A172 (cell line): Measurements from ENCODE around the gene CNOT4. TPM values are rescaled to one million over a fixed set of nuclear protein-coding genes. Genes with fewer than 3 reads are reported as not detected.
"Not testable (repeated sequence)": the region's sequence is repeated elsewhere in the genome, so short reads cannot be mapped to it uniquely, and the experiment has no call there.

Experiments used
- DNase-seq: peaks from one replicate; pipeline ENCODE4 v3.0.0-alpha.2; 2015; ENCODE audit warnings: low spot score
- total RNA-seq: library from RNA; depleted of rRNA; stranded (reverse); fragments of >200 nt; shearing (Covaris generic); gene quantifications from 2 replicates; pipeline ENCODE4 v1.2.3, GENCODE V29; 2014

CNOT4 gene
- total RNA-seq, 1 experiment from 2014 or later: 6.8 TPM

- no peak for DNase-seq
These were observed 144.2 kb downstream of the CNOT4 start for GRCh38 chr7:135365721-135366120.

DNA sequence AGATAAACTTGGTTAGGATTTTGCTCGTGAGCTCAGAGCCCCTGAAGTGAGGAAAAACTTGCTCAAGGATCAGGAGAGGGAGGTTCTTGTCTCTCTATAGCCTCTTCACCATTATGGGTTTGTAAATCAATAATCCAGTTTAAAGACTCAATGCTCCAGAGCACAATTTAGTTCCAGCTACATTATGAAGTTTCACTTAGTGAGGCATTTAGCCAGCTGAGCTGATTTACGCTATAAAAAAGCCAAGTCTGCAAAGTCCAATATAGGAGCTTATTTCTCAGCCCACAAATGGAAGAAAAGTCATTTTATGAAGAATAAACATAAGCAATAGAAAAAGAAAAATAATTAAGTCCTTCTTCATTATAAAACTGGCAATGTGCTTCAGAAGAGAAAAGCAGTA lies 145.7 kb downstream of the CNOT4 start:
- DNase-seq: no peak

DNA sequence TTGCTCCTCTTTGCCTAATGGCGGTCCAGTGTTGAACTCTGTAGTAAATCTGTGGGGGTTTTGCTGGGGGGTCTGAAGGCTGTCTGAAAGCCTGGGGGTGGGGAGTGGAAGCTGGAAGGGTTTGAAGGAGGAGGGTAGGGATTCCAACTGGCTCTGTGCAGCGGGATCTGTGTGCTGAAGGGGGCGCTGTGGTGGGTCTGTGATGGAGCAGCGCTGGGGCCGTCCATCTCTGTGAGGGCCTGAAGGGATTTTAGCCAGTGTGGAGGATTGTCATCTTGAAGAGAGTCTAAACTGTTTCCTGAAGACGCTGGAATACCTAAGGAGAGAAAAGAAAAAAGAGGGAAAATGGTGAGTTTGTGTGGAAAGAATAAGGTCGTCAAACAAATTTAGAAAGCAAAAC lies 147.0 kb downstream of the CNOT4 start:
- DNase-seq: no peak

GRCh38 chr7:135361788-135362187 lies 148.1 kb downstream of the CNOT4 start:
- no peak for DNase-seq

GRCh38 chr7:135359615-135360014 lies 150.3 kb downstream of the CNOT4 start:
- no peak for DNase-seq

DNA sequence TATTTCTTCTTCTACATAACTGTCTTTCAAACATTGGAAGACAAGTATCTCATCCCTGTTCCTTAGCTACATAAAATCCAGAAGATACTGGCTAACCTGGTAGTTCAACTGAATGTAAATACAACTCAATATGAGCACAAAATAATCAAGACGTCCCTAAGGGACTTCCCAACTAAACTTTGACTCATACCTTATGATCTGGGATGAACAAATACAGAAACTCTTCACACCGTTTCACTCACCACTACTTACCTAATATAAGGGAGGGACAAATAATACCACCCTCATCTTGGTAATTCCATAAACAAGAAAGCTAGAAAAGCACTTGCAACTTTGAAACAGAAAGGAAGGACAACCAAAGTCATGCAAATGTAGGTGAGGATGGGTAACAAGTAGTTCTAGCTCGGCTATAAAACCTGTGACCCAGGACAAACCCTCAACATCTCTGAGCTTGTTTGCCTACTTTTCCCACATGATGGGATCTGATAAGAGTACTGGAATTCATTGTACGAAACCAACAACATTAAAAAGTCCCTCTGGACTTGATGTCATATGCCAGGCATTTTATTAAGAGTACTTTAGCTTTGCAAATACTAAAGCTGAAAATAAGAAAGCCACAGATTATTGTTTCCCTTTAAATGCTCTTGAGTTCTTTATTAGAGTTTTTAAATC lies 154.4 kb downstream of the CNOT4 start:
- no peak for DNase-seq

DNA sequence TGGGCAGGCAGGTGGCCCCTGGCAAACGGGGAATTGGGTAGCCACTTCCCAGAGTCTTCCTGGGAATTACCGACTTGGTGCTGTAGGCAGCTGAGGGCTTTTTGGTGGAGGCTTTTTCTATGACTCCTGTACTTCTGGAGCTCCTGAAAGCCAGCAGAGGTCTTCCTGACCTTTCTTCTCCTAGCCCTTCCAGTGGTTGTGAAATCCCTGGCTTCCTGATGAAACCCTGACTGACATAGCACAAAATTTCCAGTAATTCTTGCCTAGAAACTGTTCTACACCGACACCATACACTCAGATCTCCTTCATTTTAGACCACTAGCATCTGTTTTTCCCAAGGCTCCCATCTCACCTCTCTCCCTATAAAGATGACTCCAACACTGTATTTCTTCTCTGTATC lies 156.1 kb downstream of the CNOT4 start:
- no peak for DNase-seq

DNA sequence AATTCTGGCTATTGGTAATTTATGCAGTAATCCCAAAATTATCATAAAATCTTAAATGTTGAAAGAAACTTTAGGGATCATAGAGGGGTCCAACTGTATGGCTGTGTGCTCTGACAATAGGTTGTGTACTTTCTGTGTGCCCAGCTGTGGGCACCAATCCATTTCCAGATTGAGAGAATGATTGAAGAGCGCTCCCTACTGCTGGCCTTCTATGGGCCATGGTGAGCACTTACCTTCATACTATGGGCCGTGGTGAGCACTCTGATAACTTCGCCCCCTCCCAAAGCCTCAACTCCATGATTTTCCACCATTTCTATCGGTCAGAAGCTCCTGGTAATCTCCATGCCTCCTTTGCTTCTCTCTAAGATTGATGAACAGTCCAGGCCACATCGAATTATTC lies 157.6 kb downstream of the CNOT4 start:
- DNase-seq: no peak

DNA sequence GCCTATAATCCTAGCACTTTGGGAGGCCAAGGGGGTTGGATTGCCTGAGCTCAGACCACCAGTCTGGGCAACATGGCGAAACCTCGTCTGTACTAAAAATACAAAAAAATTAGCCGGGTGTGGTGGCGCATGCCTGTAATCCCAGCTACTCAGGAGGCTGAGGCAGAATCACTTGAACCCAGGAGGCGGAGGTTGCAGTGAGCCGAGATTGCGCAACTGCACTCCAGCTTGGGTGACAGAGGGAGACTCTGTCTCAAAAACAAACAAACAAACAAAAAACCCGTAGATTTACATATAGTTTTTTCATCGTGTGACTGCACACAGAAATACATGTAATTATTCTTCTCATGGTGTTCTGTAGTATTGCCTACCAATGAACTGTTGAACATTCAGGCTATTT lies 158.8 kb downstream of the CNOT4 start:
- not testable (repeated sequence) for DNase-seq

DNA sequence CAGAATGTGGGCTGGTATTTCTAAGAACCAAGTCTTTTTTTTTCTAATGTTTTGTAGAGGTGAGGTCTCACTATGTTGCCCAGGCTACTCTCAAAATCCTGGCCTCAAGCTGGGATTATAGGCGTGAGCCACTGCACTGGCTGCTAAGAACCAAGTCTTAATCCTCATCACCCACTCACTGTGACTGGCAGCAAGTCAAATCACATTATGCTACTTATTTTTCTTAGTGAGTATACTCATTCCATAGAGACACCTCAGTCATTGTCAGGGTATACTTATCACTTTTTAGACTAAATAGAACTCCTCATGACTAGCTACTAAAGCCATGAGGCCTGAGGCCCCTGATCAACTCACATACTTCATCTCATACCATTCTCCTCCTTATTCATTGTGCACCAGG lies 160.2 kb downstream of the CNOT4 start:
- no peak for DNase-seq

DNA sequence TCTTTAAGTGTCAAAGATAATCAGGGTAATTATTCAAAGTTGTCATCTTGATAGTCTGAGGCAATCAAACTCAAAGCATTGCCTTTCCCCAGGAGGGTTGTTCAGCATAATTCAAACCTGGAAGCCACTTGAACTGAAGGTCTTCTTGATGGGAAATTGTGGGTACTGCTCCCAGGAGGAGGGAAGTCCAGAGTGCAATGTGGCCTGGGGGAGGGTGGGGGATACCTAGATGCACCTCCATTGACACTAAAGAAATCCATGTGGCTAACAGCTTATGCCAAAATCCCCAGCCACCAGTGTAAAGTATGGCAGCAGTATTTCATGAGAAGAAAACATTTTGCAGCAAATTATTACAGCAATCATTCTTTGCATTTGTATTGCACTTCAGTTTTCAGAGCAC lies 161.4 kb downstream of the CNOT4 start:
- DNase-seq: no peak

- no peak for DNase-seq
These were observed 166.5 kb downstream of the CNOT4 start for GRCh38 chr7:135343361-135343760.

GRCh38 chr7:135342887-135343286 lies 167.0 kb downstream of the CNOT4 start:
- DNase-seq: no peak

DNA sequence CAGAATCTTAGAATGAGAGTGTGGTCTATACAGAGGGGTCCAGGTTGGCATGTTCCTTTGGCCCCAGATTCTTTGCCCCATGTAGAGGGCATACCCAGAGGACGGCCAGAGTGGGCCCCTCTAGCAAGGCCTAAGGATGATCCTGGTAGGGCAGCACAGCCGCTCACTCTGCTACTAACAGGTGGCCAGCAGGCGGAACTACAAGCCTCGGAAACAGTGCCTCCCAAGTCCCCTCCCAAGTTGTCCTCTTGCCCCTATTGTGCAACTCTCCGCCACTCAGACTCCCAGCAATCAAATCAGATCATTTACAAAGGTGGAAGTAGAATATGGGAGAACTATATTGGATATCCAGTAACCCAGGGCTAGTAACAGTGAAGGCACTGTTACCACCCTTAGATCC lies 168.9 kb downstream of the CNOT4 start:
- DNase-seq: no peak

- no peak for DNase-seq
These were observed 171.8 kb downstream of the CNOT4 start for GRCh38 chr7:135337977-135338550.

- no peak for DNase-seq
These were observed 172.4 kb downstream of the CNOT4 start for GRCh38 chr7:135337506-135337905.

GRCh38 chr7:135335628-135336139 lies 174.2 kb downstream of the CNOT4 start:
- peak; percentile 62 for DNase-seq

- no peak for DNase-seq
These were observed 174.9 kb downstream of the CNOT4 start for GRCh38 chr7:135334830-135335543.

GRCh38 chr7:135333946-135334345 lies 176.0 kb downstream of the CNOT4 start:
- no peak for DNase-seq

- DNase-seq: no peak
These were observed 176.7 kb downstream of the CNOT4 start for GRCh38 chr7:135333200-135333599.

- no peak for DNase-seq
These were observed 179.8 kb downstream of the CNOT4 start for GRCh38 chr7:135330088-135330487.

GRCh38 chr7:135328526-135328925 lies 181.4 kb downstream of the CNOT4 start:
- DNase-seq: no peak

DNA sequence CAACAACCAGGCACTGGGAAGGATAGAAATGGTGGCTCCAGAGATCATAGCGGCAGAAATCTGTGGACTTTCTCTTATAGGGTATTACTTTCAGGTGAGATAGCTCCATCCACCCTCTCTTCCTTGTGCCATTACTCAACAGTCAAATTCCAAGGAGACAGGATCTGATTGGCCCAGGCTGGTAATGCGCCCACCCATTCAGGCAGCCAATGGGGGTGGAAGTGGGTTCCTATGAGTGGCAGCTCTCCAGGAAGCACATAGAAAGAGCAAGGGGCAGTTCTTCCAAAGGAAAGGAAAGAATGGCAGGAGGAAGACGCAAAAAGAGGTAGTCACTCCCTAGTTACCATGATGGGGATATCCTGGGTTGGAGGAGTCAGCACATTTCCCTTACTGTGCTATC lies 181.8 kb downstream of the CNOT4 start:
- no peak for DNase-seq
